Measurements from ENCODE around the gene FBXL17.

The FBXL17 gene

GRCh38 chr5:107876261-107876660 lies 505.6 kb downstream of the FBXL17 start:
- TF ChIP-seq, protein P1, sequence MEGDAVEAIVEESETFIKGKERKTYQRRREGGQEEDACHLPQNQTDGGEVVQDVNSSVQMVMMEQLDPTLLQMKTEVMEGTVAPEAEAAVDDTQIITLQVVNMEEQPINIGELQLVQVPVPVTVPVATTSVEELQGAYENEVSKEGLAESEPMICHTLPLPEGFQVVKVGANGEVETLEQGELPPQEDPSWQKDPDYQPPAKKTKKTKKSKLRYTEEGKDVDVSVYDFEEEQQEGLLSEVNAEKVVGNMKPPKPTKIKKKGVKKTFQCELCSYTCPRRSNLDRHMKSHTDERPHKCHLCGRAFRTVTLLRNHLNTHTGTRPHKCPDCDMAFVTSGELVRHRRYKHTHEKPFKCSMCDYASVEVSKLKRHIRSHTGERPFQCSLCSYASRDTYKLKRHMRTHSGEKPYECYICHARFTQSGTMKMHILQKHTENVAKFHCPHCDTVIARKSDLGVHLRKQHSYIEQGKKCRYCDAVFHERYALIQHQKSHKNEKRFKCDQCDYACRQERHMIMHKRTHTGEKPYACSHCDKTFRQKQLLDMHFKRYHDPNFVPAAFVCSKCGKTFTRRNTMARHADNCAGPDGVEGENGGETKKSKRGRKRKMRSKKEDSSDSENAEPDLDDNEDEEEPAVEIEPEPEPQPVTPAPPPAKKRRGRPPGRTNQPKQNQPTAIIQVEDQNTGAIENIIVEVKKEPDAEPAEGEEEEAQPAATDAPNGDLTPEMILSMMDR (IDR thresholded peaks at IDR 0.05; ENCODE audit: low read depth, low read length), result no peak
- H3K4me3 ChIP-seq (ENCODE audit: low read depth, low read length), result no peak overlapping the region

DNA sequence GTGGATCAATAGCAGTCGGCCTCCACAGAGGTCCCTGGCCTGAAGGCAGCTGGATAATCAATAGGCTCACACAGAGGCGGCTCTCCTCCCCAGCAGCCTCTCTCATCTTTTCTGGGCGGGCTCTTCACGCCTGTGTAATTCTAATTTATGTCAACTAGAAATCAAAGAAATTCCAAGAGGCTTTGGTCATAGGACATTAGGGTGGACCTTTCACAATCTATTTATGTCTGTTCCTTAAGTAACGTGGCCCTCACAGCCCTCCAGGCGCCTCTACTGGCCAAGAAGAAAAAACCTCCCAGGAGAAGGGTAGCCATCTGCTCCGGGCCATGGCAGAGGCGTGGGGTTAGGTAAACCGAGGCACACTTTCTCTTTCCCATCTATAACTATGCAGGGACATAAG lies 506.1 kb downstream of the FBXL17 start:
- H3K4me3 ChIP-seq (ENCODE audit: low read depth, low read length), result no peak overlapping the region
- TF ChIP-seq, protein P1 (IDR thresholded peaks at IDR 0.05; ENCODE audit: low read depth, low read length), result peak; percentile 69

DNA sequence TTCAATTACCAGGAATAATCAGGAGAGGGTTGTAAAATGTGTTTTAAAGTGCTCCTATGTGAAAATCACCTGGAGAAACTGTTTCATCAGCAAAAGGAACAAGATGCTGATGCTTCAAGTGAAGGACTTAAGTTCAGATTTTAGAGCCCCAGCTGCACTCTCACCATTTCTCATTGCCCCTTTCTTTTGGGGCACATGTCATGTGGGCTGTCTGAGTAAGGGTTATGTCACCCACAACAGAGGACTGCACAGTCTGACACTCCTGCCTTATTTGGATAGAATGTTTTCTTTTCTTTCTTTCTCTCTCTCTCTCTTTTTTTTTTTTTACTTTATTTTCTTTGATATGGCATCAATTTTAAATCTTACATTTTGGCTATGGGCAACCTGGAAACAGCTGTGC lies 507.1 kb downstream of the FBXL17 start:
- no peak overlapping the region for H3K4me3 ChIP-seq (ENCODE audit: low read depth, low read length)
- TF ChIP-seq, protein P1 (IDR thresholded peaks at IDR 0.05; ENCODE audit: low read depth, low read length), result no peak

- TF ChIP-seq, protein P1 (IDR thresholded peaks at IDR 0.05; ENCODE audit: low read depth, low read length), result no peak
- H3K4me3 ChIP-seq (ENCODE audit: low read depth, low read length), result no peak overlapping the region
Observed at GRCh38 chr5:107873877-107874276, 508.0 kb downstream of the FBXL17 start.

GRCh38 chr5:107871023-107871422 lies 510.9 kb downstream of the FBXL17 start:
- TF ChIP-seq, protein P1 (IDR thresholded peaks at IDR 0.05; ENCODE audit: low read depth, low read length), result no peak
- H3K4me3 ChIP-seq (ENCODE audit: low read depth, low read length), result no peak overlapping the region

DNA sequence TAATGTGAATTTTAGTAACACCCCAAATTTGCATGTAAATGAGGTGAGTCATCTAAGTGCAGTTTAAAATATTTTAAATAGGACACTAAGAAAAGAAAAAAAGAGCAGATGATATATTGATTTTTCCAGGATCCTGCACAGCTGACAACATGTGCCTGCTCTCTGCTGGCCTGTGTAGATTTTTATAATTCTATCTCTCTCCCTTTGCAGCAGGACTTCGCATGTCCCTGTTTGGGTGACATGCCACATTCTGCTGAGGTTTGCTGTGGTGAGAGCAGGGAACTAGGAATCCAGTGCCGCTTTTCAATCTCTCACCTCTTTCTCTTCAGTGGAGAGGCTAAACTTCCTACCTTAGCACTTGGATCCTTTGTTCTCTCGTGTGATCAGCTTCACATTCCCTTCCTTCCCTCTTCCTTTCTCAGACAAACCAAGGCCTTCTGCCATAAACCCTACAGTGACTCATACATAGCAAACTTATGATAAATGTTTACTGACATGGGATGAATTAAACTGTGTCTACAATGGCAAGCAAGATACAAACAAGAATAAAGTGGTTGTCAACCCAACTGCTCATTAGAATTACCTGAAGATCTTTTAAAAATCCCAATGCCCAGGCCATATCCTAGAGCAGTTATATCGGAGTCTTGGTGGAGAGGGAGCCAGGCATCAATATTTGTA lies 512.3 kb downstream of the FBXL17 start:
- TF ChIP-seq, protein P1 (IDR thresholded peaks at IDR 0.05; ENCODE audit: low read depth, low read length), result no peak
- no peak overlapping the region for H3K4me3 ChIP-seq (ENCODE audit: low read depth, low read length)

DNA sequence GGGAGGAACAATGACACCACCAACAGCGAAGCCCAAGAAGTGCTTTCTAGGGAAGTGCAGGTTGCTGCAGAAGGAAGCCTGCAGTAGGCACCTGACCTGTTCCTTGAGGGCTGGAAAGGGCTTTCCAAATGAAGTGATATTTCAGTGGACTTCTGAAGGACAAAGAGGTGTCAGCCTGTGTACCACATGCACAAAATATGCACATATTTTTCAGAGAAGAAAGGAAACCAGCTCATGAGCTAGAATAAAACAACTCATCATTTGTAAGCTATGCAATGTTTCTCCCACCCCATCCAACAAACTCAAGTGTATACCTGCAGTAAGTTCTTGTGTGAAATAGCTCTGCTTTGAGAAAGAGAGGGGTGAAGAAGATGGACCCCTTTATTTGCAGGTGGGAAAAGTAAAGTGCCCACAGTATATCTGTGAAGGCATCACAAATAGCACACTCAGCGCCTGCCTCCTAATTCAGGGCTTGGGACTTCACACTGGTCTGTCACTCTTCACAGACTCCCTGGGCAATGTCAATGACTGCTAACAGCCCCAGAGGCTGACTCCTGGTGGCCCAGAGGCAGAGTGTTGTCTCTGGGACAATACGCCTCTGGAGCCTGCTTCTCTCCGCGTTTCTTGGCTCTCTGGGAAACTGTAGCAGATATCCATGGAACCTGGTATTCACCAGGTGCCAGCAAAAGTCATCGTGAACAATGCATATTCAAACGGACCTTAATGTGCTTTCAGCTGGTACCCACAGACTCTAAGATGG lies 513.1 kb downstream of the FBXL17 start:
- H3K4me3 ChIP-seq (ENCODE audit: low read depth, low read length), result no peak overlapping the region
- TF ChIP-seq, protein P1 (IDR thresholded peaks at IDR 0.05; ENCODE audit: low read depth, low read length), result no peak

Measured in WI38 (cell line).